ENCODE measurements around the gene MAP3K20. TPM values are rescaled to one million over a fixed set of nuclear protein-coding genes. Genes with fewer than 3 reads are reported as not detected.
A peak's percentile ranks its signal among the peaks of the same experiment; 100 is the strongest.

The MAP3K20 gene
- total RNA-seq, 6 donors from 2014 or later, result 16.3 to 41.7 (median 34.7) TPM

DNA sequence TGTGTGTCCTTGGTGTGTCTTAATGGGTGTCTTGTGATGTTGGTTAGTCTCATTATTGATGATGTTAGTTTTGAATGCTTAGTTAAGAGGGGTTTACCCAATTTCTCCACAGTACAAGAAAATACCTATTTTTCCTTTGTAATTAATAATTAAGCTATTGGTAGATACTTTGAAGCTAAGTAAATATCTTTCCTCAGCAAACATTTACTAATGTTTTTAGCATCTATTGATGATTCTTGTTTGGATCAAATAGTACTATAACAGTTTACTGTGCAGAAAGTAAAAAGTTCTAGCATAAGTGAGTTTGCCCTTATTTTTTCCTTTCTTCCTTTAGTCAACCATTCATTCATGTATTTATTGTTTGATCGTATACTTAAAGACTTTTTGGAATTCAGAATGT is 19.1 kb downstream of the MAP3K20 start:
- H3K4me3 ChIP-seq, result no peak overlapping the region
- peaks cover 0 to 9% (median 2%) of the 10 kb centered on the region in 4 donors for H3K36me3 ChIP-seq
- DNase-seq (no peak), ATAC-seq (ENCODE audit: low FRiP score in 2 of 2) (no peak)
- H3K27ac ChIP-seq, result no peak overlapping the region
- WGBS, 2 donors, result 77 to 89% methylated on average over 1 of the region's 1 CpG
- no peak for TF ChIP-seq POLR2AphosphoS5 (IDR thresholded peaks at IDR 0.05)
- TF ChIP-seq, protein P1, sequence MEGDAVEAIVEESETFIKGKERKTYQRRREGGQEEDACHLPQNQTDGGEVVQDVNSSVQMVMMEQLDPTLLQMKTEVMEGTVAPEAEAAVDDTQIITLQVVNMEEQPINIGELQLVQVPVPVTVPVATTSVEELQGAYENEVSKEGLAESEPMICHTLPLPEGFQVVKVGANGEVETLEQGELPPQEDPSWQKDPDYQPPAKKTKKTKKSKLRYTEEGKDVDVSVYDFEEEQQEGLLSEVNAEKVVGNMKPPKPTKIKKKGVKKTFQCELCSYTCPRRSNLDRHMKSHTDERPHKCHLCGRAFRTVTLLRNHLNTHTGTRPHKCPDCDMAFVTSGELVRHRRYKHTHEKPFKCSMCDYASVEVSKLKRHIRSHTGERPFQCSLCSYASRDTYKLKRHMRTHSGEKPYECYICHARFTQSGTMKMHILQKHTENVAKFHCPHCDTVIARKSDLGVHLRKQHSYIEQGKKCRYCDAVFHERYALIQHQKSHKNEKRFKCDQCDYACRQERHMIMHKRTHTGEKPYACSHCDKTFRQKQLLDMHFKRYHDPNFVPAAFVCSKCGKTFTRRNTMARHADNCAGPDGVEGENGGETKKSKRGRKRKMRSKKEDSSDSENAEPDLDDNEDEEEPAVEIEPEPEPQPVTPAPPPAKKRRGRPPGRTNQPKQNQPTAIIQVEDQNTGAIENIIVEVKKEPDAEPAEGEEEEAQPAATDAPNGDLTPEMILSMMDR (IDR thresholded peaks at IDR 0.05), result no peak
- TF ChIP-seq EP300 (IDR thresholded peaks at IDR 0.05), result no peak
- no peak for TF ChIP-seq POLR2A (IDR thresholded peaks at IDR 0.05)
- no peaks in the 10 kb centered on the region for H3K9me3 ChIP-seq
- no peaks in the 10 kb centered on the region for H3K27me3 ChIP-seq
- peaks cover 0 to 9% (median 0%) of the 10 kb centered on the region in 4 donors for H3K4me1 ChIP-seq

DNA sequence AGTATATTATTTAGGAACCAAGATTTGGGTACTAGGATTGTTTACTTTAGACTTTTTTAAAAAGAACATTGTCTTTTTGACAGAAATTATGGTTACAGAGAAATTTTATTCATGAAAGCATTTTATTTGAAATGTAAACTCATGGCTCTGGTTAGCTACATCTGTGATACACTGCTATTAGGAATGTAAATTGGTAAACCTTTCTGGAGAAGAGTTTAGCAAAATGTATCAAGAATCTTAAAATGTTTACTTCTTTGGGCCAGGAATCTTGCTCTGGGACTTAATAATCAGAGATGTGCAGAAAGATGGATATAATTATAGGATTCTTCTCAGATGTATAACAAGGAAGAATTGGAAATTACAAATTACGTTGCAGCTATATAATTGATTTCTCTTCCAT is 19.7 kb downstream of the MAP3K20 start:
- peaks cover 0 to 7% (median 0%) of the 10 kb centered on the region in 4 donors for H3K4me1 ChIP-seq
- 95 to 98% methylated on average over 1 of the region's 1 CpG for WGBS, 2 donors
- peaks cover 0 to 9% (median 2%) of the 10 kb centered on the region in 4 donors for H3K36me3 ChIP-seq
- no peak overlapping the region for H3K4me3 ChIP-seq
- no peaks in the 10 kb centered on the region for H3K9me3 ChIP-seq
- no peak for DNase-seq
- no peaks in the 10 kb centered on the region for H3K27me3 ChIP-seq
- ATAC-seq (ENCODE audit: low FRiP score in 2 of 2), result no peak
- TF ChIP-seq POLR2A (IDR thresholded peaks at IDR 0.05), result no peak
- no peak for TF ChIP-seq POLR2AphosphoS5 (IDR thresholded peaks at IDR 0.05)
- no peak for TF ChIP-seq EP300 (IDR thresholded peaks at IDR 0.05)
- TF ChIP-seq, protein P1 (IDR thresholded peaks at IDR 0.05), result no peak
- H3K27ac ChIP-seq, result no peak overlapping the region

DNA sequence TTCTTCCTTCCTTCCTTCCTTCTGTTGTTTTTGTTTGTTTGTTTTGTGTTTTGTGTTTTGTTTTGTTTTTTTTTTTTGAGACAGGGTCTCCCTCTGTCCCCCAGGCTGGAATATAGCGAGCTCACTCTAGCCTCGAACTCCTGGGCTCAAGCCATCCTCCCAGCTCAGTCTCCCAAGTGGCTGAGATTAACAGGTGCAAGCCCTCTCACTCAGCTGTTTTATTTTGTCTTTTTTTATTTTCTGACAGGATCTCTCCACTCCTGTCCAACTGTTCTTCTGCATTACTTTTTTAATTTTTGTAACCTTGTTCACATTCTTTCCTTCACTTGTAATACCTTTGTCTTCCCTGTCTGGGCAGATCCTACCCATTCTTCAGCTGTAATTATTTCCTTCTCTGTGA is 23.6 kb downstream of the MAP3K20 start:
- no peak for ATAC-seq (ENCODE audit: low FRiP score in 2 of 2)
- WGBS, 2 donors, result 83 to 94% methylated on average over 2 of the region's 2 CpGs
- no peaks in the 10 kb centered on the region for H3K27me3 ChIP-seq
- no peak for DNase-seq
- no peak overlapping the region for H3K4me3 ChIP-seq
- H3K4me1 ChIP-seq, result peaks cover 0 to 5% (median 0%) of the 10 kb centered on the region in 4 donors
- peaks cover 0 to 7% (median 2%) of the 10 kb centered on the region in 4 donors for H3K36me3 ChIP-seq
- H3K27ac ChIP-seq, result no peak overlapping the region
- TF ChIP-seq EP300 (IDR thresholded peaks at IDR 0.05), result no peak
- H3K9me3 ChIP-seq, result no peaks in the 10 kb centered on the region

GRCh38 chr2:173099804-173100203 is 24.2 kb downstream of the MAP3K20 start:
- no peaks in the 10 kb centered on the region for H3K27me3 ChIP-seq
- H3K4me3 ChIP-seq, result no peak overlapping the region
- WGBS, 2 donors, result 94 to 100% methylated on average over 2 of the region's 2 CpGs
- H3K4me1 ChIP-seq, result peaks cover 0 to 5% (median 0%) of the 10 kb centered on the region in 4 donors
- TF ChIP-seq POLR2AphosphoS5 (IDR thresholded peaks at IDR 0.05) (no peak), EP300 (IDR thresholded peaks at IDR 0.05) (no peak), POLR2A (IDR thresholded peaks at IDR 0.05) (no peak)
- TF ChIP-seq, protein P1 (IDR thresholded peaks at IDR 0.05), result no peak
- H3K27ac ChIP-seq, result no peak overlapping the region
- no peaks in the 10 kb centered on the region for H3K9me3 ChIP-seq
- DNase-seq (no peak), ATAC-seq (ENCODE audit: low FRiP score in 2 of 2) (no peak)
- H3K36me3 ChIP-seq, result peaks cover 0 to 7% (median 2%) of the 10 kb centered on the region in 4 donors

DNA sequence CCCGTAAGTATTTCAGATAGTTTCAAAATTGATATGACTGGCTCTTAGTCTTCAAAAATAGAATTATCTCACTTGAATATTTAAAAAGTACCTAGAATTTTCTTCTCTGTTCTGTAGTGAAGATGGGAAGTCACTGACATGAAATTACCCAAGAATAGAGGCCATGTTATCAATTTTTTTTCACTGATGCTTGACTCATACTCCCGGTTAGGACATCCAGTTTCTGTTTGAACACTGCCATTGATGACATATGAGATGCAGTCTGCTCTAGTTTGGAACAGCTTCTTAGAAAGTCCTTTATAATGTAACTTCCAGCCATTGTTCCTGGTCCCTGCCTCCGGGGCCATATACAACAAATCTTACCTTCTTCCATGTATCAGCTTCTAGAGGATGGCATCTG is 26.0 kb downstream of the MAP3K20 start:
- no peak for DNase-seq
- Histone ChIP-seq H3K9me3 (no peaks in the 10 kb centered on the region), H3K4me1 (peaks cover 0 to 5% (median 0%) of the 10 kb centered on the region in 4 donors), H3K36me3 (peaks cover 0 to 7% (median 2%) of the 10 kb centered on the region in 4 donors), H3K27me3 (no peaks in the 10 kb centered on the region), H3K4me3 (no peak overlapping the region), H3K27ac (no peak overlapping the region)
- TF ChIP-seq POLR2AphosphoS5 (IDR thresholded peaks at IDR 0.05) (no peak), EP300 (IDR thresholded peaks at IDR 0.05) (no peak), POLR2A (IDR thresholded peaks at IDR 0.05) (no peak)
- TF ChIP-seq, protein P1 (IDR thresholded peaks at IDR 0.05), result no peak
- peak in 1 of 2 donors; percentile 77 for ATAC-seq (ENCODE audit: low FRiP score in 2 of 2)
- 64 to 74% methylated on average over 3 of the region's 3 CpGs for WGBS, 2 donors
